Mammary epithelial cell (primary cell): ENCODE data around the gene ATRNL1.

Experiments used
- EZH2 ChIP-seq: IDR thresholded peaks from 2 replicates; pipeline ENCODE4 v1.6.1; 2012; ENCODE audit warnings: low read length, inconsistent platforms, borderline replicate concordance
- TF ChIP-seq, protein P1 (sequence below), 2 donors: IDR thresholded peaks in 1 of 2; conservative IDR thresholded peaks in 1 of 2; 2 replicates each; pipeline ENCODE4 v1.5.1; 2011 to 2012; ENCODE audit warnings: inconsistent platforms in 2 of 2, low read length in 2 of 2, mild to moderate bottlenecking in 2 of 2, control low read depth in 1 of 2, low read depth in 1 of 2; ENCODE audit not compliant: insufficient read depth in 1 of 2; ENCODE audit errors: extremely low read depth in 1 of 2

GRCh38 chr10:115975506-115975905 lies 882.3 kb downstream of the ATRNL1 start:
- TF ChIP-seq, protein P1, sequence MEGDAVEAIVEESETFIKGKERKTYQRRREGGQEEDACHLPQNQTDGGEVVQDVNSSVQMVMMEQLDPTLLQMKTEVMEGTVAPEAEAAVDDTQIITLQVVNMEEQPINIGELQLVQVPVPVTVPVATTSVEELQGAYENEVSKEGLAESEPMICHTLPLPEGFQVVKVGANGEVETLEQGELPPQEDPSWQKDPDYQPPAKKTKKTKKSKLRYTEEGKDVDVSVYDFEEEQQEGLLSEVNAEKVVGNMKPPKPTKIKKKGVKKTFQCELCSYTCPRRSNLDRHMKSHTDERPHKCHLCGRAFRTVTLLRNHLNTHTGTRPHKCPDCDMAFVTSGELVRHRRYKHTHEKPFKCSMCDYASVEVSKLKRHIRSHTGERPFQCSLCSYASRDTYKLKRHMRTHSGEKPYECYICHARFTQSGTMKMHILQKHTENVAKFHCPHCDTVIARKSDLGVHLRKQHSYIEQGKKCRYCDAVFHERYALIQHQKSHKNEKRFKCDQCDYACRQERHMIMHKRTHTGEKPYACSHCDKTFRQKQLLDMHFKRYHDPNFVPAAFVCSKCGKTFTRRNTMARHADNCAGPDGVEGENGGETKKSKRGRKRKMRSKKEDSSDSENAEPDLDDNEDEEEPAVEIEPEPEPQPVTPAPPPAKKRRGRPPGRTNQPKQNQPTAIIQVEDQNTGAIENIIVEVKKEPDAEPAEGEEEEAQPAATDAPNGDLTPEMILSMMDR (conservative IDR thresholded peaks at IDR 0.05 in 1 of 2, IDR thresholded peaks at IDR 0.05 in 1 of 2; ENCODE audit: extremely low read depth in 1 of 2, insufficient read depth in 1 of 2, low read depth in 1 of 2, low read length in 2 of 2) = no peak
- TF ChIP-seq EZH2 = no peak
